Breast epithelium (tissue), 4 donors: ENCODE measurements around the gene SUMF1. TPM values are rescaled to one million over a fixed set of nuclear protein-coding genes. Genes with fewer than 3 reads are reported as not detected.

ENCODE experiments used
- DNase-seq, 2 donors: peaks; one replicate each; pipeline ENCODE4 v3.0.0-alpha.2; 2019; ENCODE audit warnings: low spot score in 2 of 2
- H3K27ac ChIP-seq, 2 donors: fragments of 200-600 bp; sonication (generic) in 1 of 2; one replicate each; pipeline ENCODE4 v1.5.1; 2016 to 2019; ENCODE audit warnings: mild to moderate bottlenecking in 1 of 2
- H3K27me3 ChIP-seq, 2 donors: fragments of 200-600 bp; sonication (generic) in 1 of 2; one replicate each; pipeline versions ENCODE4 v1.5.1 to v1.6.0; 2017 to 2019; ENCODE audit warnings: control low read depth in 1 of 2, mild to moderate bottlenecking in 1 of 2
- H3K36me3 ChIP-seq: fragments of 200-600 bp; one replicate; pipeline ENCODE4 v1.5.1; 2019
- H3K4me1 ChIP-seq, 2 donors: fragments of 200-600 bp; sonication (generic); one replicate each; pipeline ENCODE4 v1.5.1; 2016 to 2019; ENCODE audit warnings: control low read depth in 1 of 2
- H3K4me3 ChIP-seq, 3 donors: fragments of 200-600 bp; sonication (generic); 1 replicate in 2 of 3; 2 replicates in 1 of 3; pipeline ENCODE4 v1.5.1; 2016 to 2019; ENCODE audit warnings: mild to moderate bottlenecking in 3 of 3, moderate library complexity in 2 of 3
- H3K9me3 ChIP-seq, 2 donors: fragments of 200-600 bp; sonication (generic) in 1 of 2; one replicate each; pipeline ENCODE4 v1.5.1; 2016 to 2019; ENCODE audit warnings: control low read depth in 1 of 2
- POLR2A ChIP-seq: fragments of 450-650 bp; IDR thresholded peaks from one replicate; pipeline ENCODE4 v1.6.1; 2016; ENCODE audit warnings: antibody characterized with exemption, mild to moderate bottlenecking, moderate library complexity
- POLR2AphosphoS5 ChIP-seq, 3 donors: sonication (generic); formaldehyde crosslinking; IDR thresholded peaks; one replicate each; pipeline ENCODE4 v1.6.1; 2017; ENCODE audit warnings: antibody characterized with exemption in 3 of 3
- intact Hi-C: fragments of 100-400 bp; cut with DNase I; formaldehyde crosslinking; loops from one replicate; pipeline ENCODE4 v1.15.1; 2023; ENCODE audit warnings: low total_unique reads
- total RNA-seq, 3 donors: library from RNA; depleted of rRNA; stranded (reverse); fragments of >200 nt; gene quantifications; one replicate each; pipeline ENCODE4 v1.1.0, GENCODE V29; 2016
- TF ChIP-seq, protein P1 (sequence below), 3 donors: fragments of 450-650 bp; IDR thresholded peaks; one replicate each; pipeline ENCODE4 v1.5.1; 2016 to 2017; ENCODE audit warnings: antibody characterized with exemption in 3 of 3, mild to moderate bottlenecking in 3 of 3, moderate library complexity in 3 of 3

Gene SUMF1
- total RNA-seq, 3 donors from 2014 or later, result 84.2 to 87.1 (median 84.9) TPM

DNA sequence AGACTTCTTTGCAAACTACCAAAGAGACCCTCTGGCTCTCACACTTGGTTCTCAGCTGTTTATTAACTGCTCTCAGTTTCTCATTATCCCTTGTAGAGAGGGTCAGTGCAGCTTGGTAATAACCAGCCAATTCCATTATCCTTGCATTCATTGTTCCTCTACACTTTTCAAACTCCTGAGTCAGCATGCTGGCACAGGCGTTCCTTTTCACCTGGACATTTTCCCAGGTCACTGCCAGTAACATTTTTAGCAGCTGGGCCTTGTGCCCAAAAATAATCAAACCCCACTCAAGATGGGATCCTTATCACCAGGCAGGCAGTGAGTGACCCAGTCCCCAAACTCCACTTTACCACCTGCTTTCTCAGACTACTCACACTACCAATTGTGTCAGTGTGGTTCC lies 4.8 kb upstream of the SUMF1 start:
- Histone ChIP-seq H3K4me1 (no peaks in the 10 kb centered on the region), H3K27me3 (no peaks in the 10 kb centered on the region), H3K36me3 (no peaks in the 10 kb centered on the region), H3K27ac (no peak overlapping the region), H3K4me3 (no peak overlapping the region), H3K9me3 (no peaks in the 10 kb centered on the region)
- TF ChIP-seq, protein P1, sequence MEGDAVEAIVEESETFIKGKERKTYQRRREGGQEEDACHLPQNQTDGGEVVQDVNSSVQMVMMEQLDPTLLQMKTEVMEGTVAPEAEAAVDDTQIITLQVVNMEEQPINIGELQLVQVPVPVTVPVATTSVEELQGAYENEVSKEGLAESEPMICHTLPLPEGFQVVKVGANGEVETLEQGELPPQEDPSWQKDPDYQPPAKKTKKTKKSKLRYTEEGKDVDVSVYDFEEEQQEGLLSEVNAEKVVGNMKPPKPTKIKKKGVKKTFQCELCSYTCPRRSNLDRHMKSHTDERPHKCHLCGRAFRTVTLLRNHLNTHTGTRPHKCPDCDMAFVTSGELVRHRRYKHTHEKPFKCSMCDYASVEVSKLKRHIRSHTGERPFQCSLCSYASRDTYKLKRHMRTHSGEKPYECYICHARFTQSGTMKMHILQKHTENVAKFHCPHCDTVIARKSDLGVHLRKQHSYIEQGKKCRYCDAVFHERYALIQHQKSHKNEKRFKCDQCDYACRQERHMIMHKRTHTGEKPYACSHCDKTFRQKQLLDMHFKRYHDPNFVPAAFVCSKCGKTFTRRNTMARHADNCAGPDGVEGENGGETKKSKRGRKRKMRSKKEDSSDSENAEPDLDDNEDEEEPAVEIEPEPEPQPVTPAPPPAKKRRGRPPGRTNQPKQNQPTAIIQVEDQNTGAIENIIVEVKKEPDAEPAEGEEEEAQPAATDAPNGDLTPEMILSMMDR (IDR thresholded peaks at IDR 0.05), result no peak
- no peak for TF ChIP-seq POLR2A
- no peak for TF ChIP-seq POLR2AphosphoS5 (IDR thresholded peaks at IDR 0.05)
- no peak for DNase-seq
- intact Hi-C loops, result no loop called here

DNA sequence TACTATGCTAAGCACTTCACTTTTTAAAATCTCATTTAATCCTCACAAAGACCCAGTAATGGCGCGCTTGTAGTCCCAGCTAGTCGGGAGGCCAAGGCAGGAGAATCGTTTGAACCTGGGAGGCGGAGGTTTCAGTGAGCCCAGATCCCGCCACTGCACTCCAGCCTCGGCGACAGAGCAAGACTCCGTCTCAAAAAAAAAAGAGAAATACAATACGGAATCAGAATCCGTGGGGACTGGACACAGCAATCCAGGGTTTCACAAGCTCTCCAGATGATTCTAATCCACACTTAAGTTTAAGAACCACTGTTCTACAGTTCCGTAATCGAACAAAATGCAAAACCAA lies 426 bp upstream of the SUMF1 start:
- Histone ChIP-seq H3K4me1 (no peaks in the 10 kb centered on the region), H3K36me3 (no peaks in the 10 kb centered on the region), H3K4me3 (peak overlapping the region; percentile 78 to 99 (median 91)), H3K27ac (peak overlapping the region; percentile 89 to 90), H3K9me3 (no peaks in the 10 kb centered on the region), H3K27me3 (no peaks in the 10 kb centered on the region)
- no peak for DNase-seq
- intact Hi-C loops, result loop anchor here (5.0 kb wide), 1 partner anchor 1300 kb away; no protein-coding TSS in a partner anchor
- TF ChIP-seq POLR2A (no peak), POLR2AphosphoS5 (IDR thresholded peaks at IDR 0.05) (no peak)
- TF ChIP-seq, protein P1 (IDR thresholded peaks at IDR 0.05), result no peak

DNA sequence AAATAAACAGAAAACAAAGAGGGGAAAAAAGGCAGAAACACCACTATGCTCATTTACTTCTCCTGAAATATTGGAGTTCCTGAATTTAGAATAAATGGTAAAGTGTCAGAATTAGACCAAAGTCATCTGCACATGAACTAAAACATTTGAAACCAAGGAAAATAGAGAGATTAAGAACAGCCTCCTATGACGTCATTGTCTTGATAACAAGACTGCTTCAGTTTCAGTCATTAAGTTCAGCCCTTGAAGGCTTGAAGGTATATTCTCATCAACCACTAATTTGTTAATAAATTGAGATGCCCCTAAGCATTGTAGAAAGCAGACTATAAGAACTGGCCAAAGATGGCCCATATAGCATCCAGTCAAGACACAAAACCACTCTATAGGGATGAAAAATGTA lies 2.5 kb downstream of the SUMF1 start:
- Histone ChIP-seq H3K4me3 (no peak overlapping the region), H3K9me3 (no peaks in the 10 kb centered on the region), H3K27ac (no peak overlapping the region), H3K27me3 (no peaks in the 10 kb centered on the region), H3K4me1 (no peaks in the 10 kb centered on the region), H3K36me3 (no peaks in the 10 kb centered on the region)
- no peak for DNase-seq
- intact Hi-C loops, result no loop called here
- no peak for TF ChIP-seq POLR2A

DNA sequence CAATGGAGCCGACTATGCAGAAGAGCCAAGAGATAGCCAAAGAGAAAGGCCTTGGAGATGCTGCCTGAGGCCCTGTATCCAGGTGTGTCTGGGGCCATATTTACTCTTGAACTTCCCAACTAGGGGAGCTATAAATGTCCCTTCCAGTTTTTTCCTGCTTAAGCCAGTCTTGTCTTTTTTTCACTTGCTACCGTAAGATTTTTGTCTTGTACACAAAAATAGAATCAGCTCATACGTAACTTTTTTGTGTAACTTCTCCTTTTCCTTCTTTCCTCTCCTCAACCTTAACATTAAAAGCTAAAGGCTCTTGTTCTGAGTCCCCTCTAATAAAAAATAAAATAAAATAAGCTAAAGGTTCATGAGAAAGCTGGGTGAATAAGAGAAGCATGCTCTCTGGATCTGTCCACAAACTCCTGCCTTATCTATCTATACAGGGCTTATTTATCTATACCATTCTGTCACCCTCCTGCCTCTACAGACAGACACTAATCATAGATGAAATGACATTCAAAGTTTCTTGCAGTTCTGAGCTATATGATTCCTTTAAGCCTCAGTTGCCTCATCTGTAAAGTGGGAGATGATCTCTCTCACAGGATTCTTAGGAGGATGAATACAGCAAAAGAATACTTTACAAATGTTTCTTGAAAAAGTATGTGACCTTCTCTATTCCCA lies 4.6 kb downstream of the SUMF1 start:
- Histone ChIP-seq H3K9me3 (no peaks in the 10 kb centered on the region), H3K27me3 (no peaks in the 10 kb centered on the region), H3K4me1 (no peaks in the 10 kb centered on the region), H3K27ac (no peak overlapping the region), H3K36me3 (no peaks in the 10 kb centered on the region), H3K4me3 (no peak overlapping the region)
- intact Hi-C loops, result no loop called here
- TF ChIP-seq, protein P1 (IDR thresholded peaks at IDR 0.05), result no peak
- TF ChIP-seq POLR2A (no peak), POLR2AphosphoS5 (IDR thresholded peaks at IDR 0.05) (no peak)
- DNase-seq, result no peak

DNA sequence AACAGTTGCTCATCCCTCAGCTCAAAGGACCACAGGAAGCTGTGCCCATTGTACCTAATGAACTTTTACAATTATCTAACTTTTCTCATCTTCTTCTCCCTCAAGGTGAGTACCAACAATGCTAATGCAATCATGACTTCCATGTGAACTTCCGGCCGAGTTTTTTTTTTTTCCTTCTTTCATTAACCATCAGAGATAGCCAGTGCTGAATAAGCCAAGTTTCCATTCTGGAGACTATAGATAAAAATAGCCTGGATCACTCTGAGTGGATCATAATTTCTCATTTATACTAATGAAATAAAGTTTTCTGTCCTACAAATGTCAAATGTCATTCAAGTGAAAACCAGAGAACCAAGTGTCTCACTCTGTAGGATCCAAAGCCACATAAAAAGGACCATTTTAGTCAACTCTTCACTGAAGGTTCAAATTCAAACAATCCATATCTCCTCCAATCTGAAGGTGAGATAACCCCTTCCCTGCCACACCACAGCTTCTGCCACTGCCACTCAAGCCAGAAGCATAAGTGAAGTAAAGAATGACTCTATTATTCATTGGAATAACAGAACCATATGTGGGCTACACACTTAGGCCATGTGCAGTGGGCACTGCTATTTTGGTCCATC lies 5.5 kb downstream of the SUMF1 start:
- Histone ChIP-seq H3K4me3 (no peak overlapping the region), H3K27ac (no peak overlapping the region), H3K36me3 (no peaks in the 10 kb centered on the region), H3K27me3 (no peaks in the 10 kb centered on the region), H3K4me1 (no peaks in the 10 kb centered on the region), H3K9me3 (no peaks in the 10 kb centered on the region)
- DNase-seq, result no peak
- TF ChIP-seq, protein P1 (IDR thresholded peaks at IDR 0.05), result no peak
- no peak for TF ChIP-seq POLR2AphosphoS5 (IDR thresholded peaks at IDR 0.05)
- no peak for TF ChIP-seq POLR2A
- intact Hi-C loops, result no loop called here
